GM12878 (cell line): ENCODE measurements around the gene EIF2S2. TPM values are rescaled to one million over a fixed set of nuclear protein-coding genes. Genes with fewer than 3 reads are reported as not detected.

Experiments used
- BCLAF1 ChIP-seq: fragments of 450-650 bp; IDR thresholded peaks from 2 replicates; pipeline ENCODE4 v1.6.1; 2017; ENCODE audit warnings: antibody characterized with exemption, mild to moderate bottlenecking, moderate library complexity
- BMI1 ChIP-seq: fragments of 450-650 bp; IDR thresholded peaks from 2 replicates; pipeline ENCODE4 v1.6.1; 2016; ENCODE audit warnings: mild to moderate bottlenecking, moderate library complexity, borderline replicate concordance
- FOXK2 ChIP-seq: fragments of 450-650 bp; IDR thresholded peaks from 2 replicates; pipeline ENCODE4 v1.6.1; 2017; ENCODE audit warnings: mild to moderate bottlenecking, moderate library complexity
- IRF4 ChIP-seq: IDR thresholded peaks from 2 replicates; pipeline ENCODE4 v1.6.1; 2011; ENCODE audit warnings: low read depth, low read length
- JUNB ChIP-seq: IDR thresholded peaks from 2 replicates; pipeline ENCODE4 v1.6.1; 2016; ENCODE audit warnings: antibody characterized with exemption, mild to moderate bottlenecking
- SMARCA5 ChIP-seq: fragments of 450-650 bp; IDR thresholded peaks from 2 replicates; pipeline ENCODE4 v1.6.1; 2017; ENCODE audit warnings: mild to moderate bottlenecking
- SUPT20H ChIP-seq: IDR thresholded peaks from 2 replicates; pipeline ENCODE4 v1.6.1; 2011; ENCODE audit warnings: low read depth, mild to moderate bottlenecking, low read length, moderate library complexity, borderline replicate concordance; ENCODE audit not compliant: control insufficient read depth
- TCF3 ChIP-seq: IDR thresholded peaks from 2 replicates; pipeline ENCODE4 v1.6.1; 2012; ENCODE audit warnings: low read depth, mild to moderate bottlenecking, low read length, borderline replicate concordance; ENCODE audit not compliant: insufficient read depth
- ZBTB11 ChIP-seq: fragments of 450-650 bp; formaldehyde crosslinking; IDR thresholded peaks from 2 replicates; pipeline ENCODE4 v1.5.0; 2022; ENCODE audit warnings: mild to moderate bottlenecking, missing genetic modification characterization
- polyA plus RNA-seq, 11 experiments: library from polyadenylated mRNA; depleted of rRNA in 4 of 11; unstranded in 6 of 11; stranded (reverse) in 5 of 11; fragments of >200 nt; fragmentation: Nextera tagmentation in 4 of 11; fragmentation: Illumina TruSeq in 1 of 11; extraction: Ambion mirVana in 4 of 11; extraction: Trizol in 1 of 11; gene quantifications; 1 replicate in 1 of 11; 2 replicates in 10 of 11; pipeline versions ENCODE4 v1.2.1 to v1.2.3, GENCODE V29; 2011 to 2016; ENCODE audit warnings: inconsistent platforms in 2 of 11, missing spikeins in 2 of 11, low read depth in 1 of 11
- total RNA-seq, 4 experiments: library from RNA; depleted of rRNA in 3 of 4; stranded (reverse); fragments of >200 nt in 3 of 4; fragmentation: Illumina TruSeq in 1 of 4; extraction: Trizol in 1 of 4; gene quantifications; 2 replicates each; pipeline versions ENCODE4 v1.2.1 to v1.2.3, GENCODE V29; 2013 to 2021

EIF2S2 gene
- total and polyA plus RNA-seq, 10 of the 15 experiments (the other 5 are each of a cell fraction or from before 2014, with no cell fraction given): 60.2 to 153 (median 84.3) TPM

- peak; percentile 71; the same call in 1 of the 2 replicates for TF ChIP-seq TCF3
- no peak for TF ChIP-seq FOXK2
- no peak for TF ChIP-seq BCLAF1
- TF ChIP-seq IRF4: no peak
- TF ChIP-seq JUNB: no peak
- TF ChIP-seq SUPT20H: no peak
- TF ChIP-seq SMARCA5: no peak
- TF ChIP-seq ZBTB11 (CRISPR knock-in tag): no peak
- TF ChIP-seq BMI1: no peak
Measured at GRCh38 chr20:34069341-34070078, 42.5 kb downstream of the EIF2S2 start (continued).
